22Rv1 (cell line): ENCODE results near the gene NINJ2.
A peak's percentile ranks its signal among the peaks of the same experiment; 100 is the strongest.
"Not testable (repeated sequence)": the region's sequence is repeated elsewhere in the genome, so short reads cannot be mapped to it uniquely, and the experiment has no call there.

Source experiments
- H3K27ac ChIP-seq: fragments of 450-650 bp; 2 replicates; pipeline ENCODE4 v1.5.1; 2017
- CTCF ChIP-seq: fragments of 450-650 bp; IDR thresholded peaks from 2 replicates; pipeline ENCODE4 v1.5.1; 2017; ENCODE audit warnings: mild to moderate bottlenecking
- ZFX ChIP-seq: fragments of 450-650 bp; IDR thresholded peaks from 2 replicates; pipeline ENCODE4 v1.6.1; 2017; ENCODE audit warnings: antibody characterized with exemption, borderline replicate concordance

Gene NINJ2

GRCh38 chr12:643475-644302, 19.6 kb downstream of the NINJ2 start:
- no peak overlapping the region; the same call in 1 of the 2 replicates for H3K27ac ChIP-seq
- TF ChIP-seq ZFX (no peak), CTCF (no peak)

GRCh38 chr12:642633-643474, 20.4 kb downstream of the NINJ2 start:
- peak overlapping the region; percentile 57 for H3K27ac ChIP-seq
- TF ChIP-seq ZFX (no peak), CTCF (peak; percentile 49)

GRCh38 chr12:641321-641720, 21.9 kb downstream of the NINJ2 start:
- not testable (repeated sequence) for H3K27ac ChIP-seq

GRCh38 chr12:640773-641172, 22.5 kb downstream of the NINJ2 start:
- TF ChIP-seq CTCF: no peak
- no peak for TF ChIP-seq ZFX
- H3K27ac ChIP-seq: no peak overlapping the region

- TF ChIP-seq ZFX (no peak), CTCF (no peak)
- H3K27ac ChIP-seq: no peak overlapping the region
These were observed 23.3 kb downstream of the NINJ2 start for GRCh38 chr12:639988-640387.

- TF ChIP-seq CTCF (no peak), ZFX (no peak)
- H3K27ac ChIP-seq: no peak overlapping the region
These were observed 23.7 kb downstream of the NINJ2 start for GRCh38 chr12:639566-639965.

GRCh38 chr12:638953-639557, 24.2 kb downstream of the NINJ2 start:
- H3K27ac ChIP-seq: no peak overlapping the region
- no peak for TF ChIP-seq ZFX
- no peak for TF ChIP-seq CTCF
